HepG2 (cell line): ENCODE measurements around the gene CCL16. TPM values are rescaled to one million over a fixed set of nuclear protein-coding genes. Genes with fewer than 3 reads are reported as not detected.
"Not testable (repeated sequence)": the region's sequence is repeated elsewhere in the genome, so short reads cannot be mapped to it uniquely, and the experiment has no call there.

ENCODE experiments used
- ATAC-seq: fragments of 200-7000 bp; cut with Tn5 transposase; 3 replicates; pipeline ENCODE4 v1.9.1; 2020; ENCODE audit warnings: mild to moderate bottlenecking, moderate library complexity
- BruUV-seq: library from RNA; stranded (reverse); fragments of 400-500 nt; replicated peaks from 2 replicates; lab custom pipeline; 2021; lab: Mats Ljungman, UMichigan
- CTCF ChIA-PET: fragments of 300-600 bp; formaldehyde crosslinking; extraction: SDS; loops from one replicate; lab custom pipeline; 2021; ENCODE audit warnings: low total read pairs, inconsistent platforms, low intra/inter-chr PET ratio; lab: Yijun Ruan, JAX
- POLR2A ChIA-PET: fragments of 350-600 bp; sonication (Branson Sonifier 250); formaldehyde crosslinking; loops from one replicate; lab custom pipeline; 2020; ENCODE audit warnings: antibody characterized with exemption, inconsistent platforms; lab: Yijun Ruan, JAX
- DNase-seq: peaks from one replicate; pipeline ENCODE4 v3.0.0-alpha.2; 2015; ENCODE audit warnings: low spot score
- FAIRE-seq: peaks from 3 replicates; lab custom pipeline; 2011; peaks lifted over from hg19 to GRCh38; lab: Jason Lieb, UNC
- H2AFZ ChIP-seq: one replicate; pipeline ENCODE4 v1.6.1; 2011; ENCODE audit warnings: low read length, inconsistent platforms
- H3K27ac ChIP-seq: fragments of 300-600 bp; 3 replicates; pipeline ENCODE4 v1.8.0; 2011; ENCODE audit warnings: mixed run types, mild to moderate bottlenecking, mixed read lengths, low read length, inconsistent platforms; ENCODE audit not compliant: insufficient read depth; ENCODE audit errors: extremely low read length
- H3K27me3 ChIP-seq, 2 experiments: fragments of 200-600 bp in 1 of 2; 2 replicates in 1 of 2; 3 replicates in 1 of 2; pipeline versions ENCODE4 v1.6.0 to v1.8.0; 2011; ENCODE audit warnings: low read length in 2 of 2, mild to moderate bottlenecking in 2 of 2, moderate library complexity in 2 of 2, inconsistent platforms in 1 of 2; ENCODE audit not compliant: insufficient read depth in 2 of 2, control insufficient read depth in 1 of 2
- H3K36me3 ChIP-seq, 2 experiments: fragments of 200-600 bp in 1 of 2; replicated peaks in 1 of 2; 2 replicates in 1 of 2; 3 replicates in 1 of 2; pipeline versions ENCODE4 v1.5.1 to v1.8.0; 2011; ENCODE audit warnings: low read length in 2 of 2, inconsistent platforms in 1 of 2; ENCODE audit not compliant: insufficient read depth in 2 of 2, control insufficient read depth in 1 of 2
- H3K4me1 ChIP-seq: 2 replicates; pipeline ENCODE4 v1.5.1; 2012; ENCODE audit warnings: low read length, inconsistent platforms; ENCODE audit not compliant: insufficient read depth
- H3K4me2 ChIP-seq: 2 replicates; pipeline ENCODE4 v1.6.0; 2011; ENCODE audit warnings: low read depth, low read length, inconsistent platforms
- H3K4me3 ChIP-seq, 3 experiments: fragments of 200-600 bp in 1 of 3; sonication (generic), shearing (Covaris generic) in 1 of 3; replicated peaks in 1 of 3; 2 replicates each; pipeline ENCODE4 v1.5.1; 2011 to 2016; ENCODE audit warnings: low read length in 3 of 3, inconsistent platforms in 2 of 3, low read depth in 2 of 3, mild to moderate bottlenecking in 2 of 3, control low read depth in 1 of 3, mixed read lengths in 1 of 3; ENCODE audit not compliant: insufficient read depth in 1 of 3
- H3K79me2 ChIP-seq: one replicate; pipeline ENCODE4 v1.6.1; 2011; ENCODE audit warnings: low read length, inconsistent platforms; ENCODE audit not compliant: insufficient read depth
- H3K9ac ChIP-seq: 2 replicates; pipeline ENCODE4 v1.6.0; 2011; ENCODE audit warnings: mild to moderate bottlenecking, low read depth, low read length, inconsistent platforms; ENCODE audit not compliant: insufficient read depth
- H3K9me3 ChIP-seq: 2 replicates; pipeline ENCODE4 v1.5.1; 2012; ENCODE audit warnings: mild to moderate bottlenecking, low read length
- H4K20me1 ChIP-seq: 2 replicates; pipeline ENCODE4 v1.6.0; 2011; ENCODE audit warnings: inconsistent platforms, mild to moderate bottlenecking, low read length, moderate library complexity; ENCODE audit not compliant: insufficient read depth
- JDP2 ChIP-seq: sonication (generic); formaldehyde crosslinking; IDR thresholded peaks from 2 replicates; pipeline ENCODE4 v1.8.1; 2022; ENCODE audit warnings: missing genetic modification reagents, borderline replicate concordance
- KLF12 ChIP-seq: sonication (generic); formaldehyde crosslinking; IDR thresholded peaks from 2 replicates; pipeline ENCODE4 v1.4.0; 2020; ENCODE audit warnings: missing genetic modification reagents, borderline replicate concordance
- WGBS: methylation state at CpG from one replicate; pipeline ENCODE4 v1.1.6; 2017; ENCODE audit warnings: low lambda C conversion rate; 5-methylcytosine and 5-hydroxymethylcytosine counted together
- in situ Hi-C: cut with HindIII; loops from 2 replicates; pipeline ENCODE4 v1.10.0; 2017; ENCODE audit warnings: low pct_unique_long_range_greater_than_20kb; ENCODE audit not compliant: extremely low pct_ligation_motif_present
- intact Hi-C: fragments of 100-400 bp; cut with micrococcal nuclease; formaldehyde crosslinking; loops from one replicate; pipeline ENCODE4 v1.10.0; 2022; ENCODE audit not compliant: unreplicated experiment
- polyA plus RNA-seq, 8 experiments: library from polyadenylated mRNA; depleted of rRNA in 3 of 8; stranded (reverse) in 7 of 8; unstranded in 1 of 8; fragments of >200 nt; fragmentation: Illumina TruSeq in 4 of 8; extraction: Trizol in 4 of 8; gene quantifications; 2 replicates each; pipeline versions ENCODE4 v1.2.1 to v1.2.3, GENCODE V29; 2011 to 2016; ENCODE audit warnings: low read depth in 4 of 8, missing spikeins in 1 of 8, mixed read lengths in 1 of 8; ENCODE audit not compliant: insufficient read depth in 1 of 8
- total RNA-seq, 5 experiments: library from RNA; depleted of rRNA; stranded (reverse); fragments of >200 nt; fragmentation: Illumina TruSeq; extraction: Trizol; gene quantifications; 2 replicates each; pipeline ENCODE4 v1.2.3, GENCODE V29; 2016; ENCODE audit warnings: low read depth in 1 of 5
- TF ChIP-seq, protein P1 (sequence below): sonication (generic); formaldehyde crosslinking; IDR thresholded peaks from 2 replicates; pipeline ENCODE4 v1.4.0; 2020; ENCODE audit warnings: mild to moderate bottlenecking, missing genetic modification reagents
- TF ChIP-seq, protein P2 (sequence below): sonication (generic); formaldehyde crosslinking; IDR thresholded peaks from 2 replicates; pipeline ENCODE4 v1.8.0; 2023; ENCODE audit warnings: mild to moderate bottlenecking, missing genetic modification reagents
- TF ChIP-seq, protein P3 (sequence below): fragments of 450-650 bp; IDR thresholded peaks from 2 replicates; pipeline ENCODE4 v1.6.1; 2016

CCL16 gene
- total and polyA plus RNA-seq, 2 of the 13 experiments (the other 11 are each of a cell fraction or from before 2014, with no cell fraction given), result 2.0 to 14.7 TPM

DNA sequence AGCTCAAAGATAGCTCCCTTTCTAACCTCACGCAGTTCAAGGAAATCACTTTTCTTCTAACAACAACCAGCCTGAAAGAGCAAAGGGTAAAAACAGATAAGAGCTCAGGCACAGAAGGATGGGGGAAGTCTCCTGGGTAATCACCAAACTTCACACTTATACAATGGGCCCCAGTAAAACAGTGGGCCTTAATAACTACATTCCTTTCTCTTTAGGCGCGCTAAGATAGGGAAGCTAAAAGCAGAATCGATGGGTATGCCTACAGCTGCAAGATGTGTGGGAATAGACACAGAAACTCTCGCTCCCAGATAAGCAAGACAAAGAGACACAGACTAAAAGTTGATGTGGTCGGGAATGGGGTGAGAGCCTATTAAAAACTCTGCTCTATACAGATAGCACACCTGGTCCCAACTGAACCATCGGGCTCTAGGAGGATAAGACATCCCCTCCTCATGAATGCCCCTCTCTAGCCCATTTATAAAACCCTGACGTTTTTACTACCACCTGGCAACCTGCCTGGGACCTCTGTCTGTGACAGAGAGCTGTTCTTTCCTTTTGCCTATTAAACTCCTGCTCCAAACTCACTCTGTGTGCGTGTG lies 38.6 kb downstream of the CCL16 start (continued):
- TF ChIP-seq, protein P1, sequence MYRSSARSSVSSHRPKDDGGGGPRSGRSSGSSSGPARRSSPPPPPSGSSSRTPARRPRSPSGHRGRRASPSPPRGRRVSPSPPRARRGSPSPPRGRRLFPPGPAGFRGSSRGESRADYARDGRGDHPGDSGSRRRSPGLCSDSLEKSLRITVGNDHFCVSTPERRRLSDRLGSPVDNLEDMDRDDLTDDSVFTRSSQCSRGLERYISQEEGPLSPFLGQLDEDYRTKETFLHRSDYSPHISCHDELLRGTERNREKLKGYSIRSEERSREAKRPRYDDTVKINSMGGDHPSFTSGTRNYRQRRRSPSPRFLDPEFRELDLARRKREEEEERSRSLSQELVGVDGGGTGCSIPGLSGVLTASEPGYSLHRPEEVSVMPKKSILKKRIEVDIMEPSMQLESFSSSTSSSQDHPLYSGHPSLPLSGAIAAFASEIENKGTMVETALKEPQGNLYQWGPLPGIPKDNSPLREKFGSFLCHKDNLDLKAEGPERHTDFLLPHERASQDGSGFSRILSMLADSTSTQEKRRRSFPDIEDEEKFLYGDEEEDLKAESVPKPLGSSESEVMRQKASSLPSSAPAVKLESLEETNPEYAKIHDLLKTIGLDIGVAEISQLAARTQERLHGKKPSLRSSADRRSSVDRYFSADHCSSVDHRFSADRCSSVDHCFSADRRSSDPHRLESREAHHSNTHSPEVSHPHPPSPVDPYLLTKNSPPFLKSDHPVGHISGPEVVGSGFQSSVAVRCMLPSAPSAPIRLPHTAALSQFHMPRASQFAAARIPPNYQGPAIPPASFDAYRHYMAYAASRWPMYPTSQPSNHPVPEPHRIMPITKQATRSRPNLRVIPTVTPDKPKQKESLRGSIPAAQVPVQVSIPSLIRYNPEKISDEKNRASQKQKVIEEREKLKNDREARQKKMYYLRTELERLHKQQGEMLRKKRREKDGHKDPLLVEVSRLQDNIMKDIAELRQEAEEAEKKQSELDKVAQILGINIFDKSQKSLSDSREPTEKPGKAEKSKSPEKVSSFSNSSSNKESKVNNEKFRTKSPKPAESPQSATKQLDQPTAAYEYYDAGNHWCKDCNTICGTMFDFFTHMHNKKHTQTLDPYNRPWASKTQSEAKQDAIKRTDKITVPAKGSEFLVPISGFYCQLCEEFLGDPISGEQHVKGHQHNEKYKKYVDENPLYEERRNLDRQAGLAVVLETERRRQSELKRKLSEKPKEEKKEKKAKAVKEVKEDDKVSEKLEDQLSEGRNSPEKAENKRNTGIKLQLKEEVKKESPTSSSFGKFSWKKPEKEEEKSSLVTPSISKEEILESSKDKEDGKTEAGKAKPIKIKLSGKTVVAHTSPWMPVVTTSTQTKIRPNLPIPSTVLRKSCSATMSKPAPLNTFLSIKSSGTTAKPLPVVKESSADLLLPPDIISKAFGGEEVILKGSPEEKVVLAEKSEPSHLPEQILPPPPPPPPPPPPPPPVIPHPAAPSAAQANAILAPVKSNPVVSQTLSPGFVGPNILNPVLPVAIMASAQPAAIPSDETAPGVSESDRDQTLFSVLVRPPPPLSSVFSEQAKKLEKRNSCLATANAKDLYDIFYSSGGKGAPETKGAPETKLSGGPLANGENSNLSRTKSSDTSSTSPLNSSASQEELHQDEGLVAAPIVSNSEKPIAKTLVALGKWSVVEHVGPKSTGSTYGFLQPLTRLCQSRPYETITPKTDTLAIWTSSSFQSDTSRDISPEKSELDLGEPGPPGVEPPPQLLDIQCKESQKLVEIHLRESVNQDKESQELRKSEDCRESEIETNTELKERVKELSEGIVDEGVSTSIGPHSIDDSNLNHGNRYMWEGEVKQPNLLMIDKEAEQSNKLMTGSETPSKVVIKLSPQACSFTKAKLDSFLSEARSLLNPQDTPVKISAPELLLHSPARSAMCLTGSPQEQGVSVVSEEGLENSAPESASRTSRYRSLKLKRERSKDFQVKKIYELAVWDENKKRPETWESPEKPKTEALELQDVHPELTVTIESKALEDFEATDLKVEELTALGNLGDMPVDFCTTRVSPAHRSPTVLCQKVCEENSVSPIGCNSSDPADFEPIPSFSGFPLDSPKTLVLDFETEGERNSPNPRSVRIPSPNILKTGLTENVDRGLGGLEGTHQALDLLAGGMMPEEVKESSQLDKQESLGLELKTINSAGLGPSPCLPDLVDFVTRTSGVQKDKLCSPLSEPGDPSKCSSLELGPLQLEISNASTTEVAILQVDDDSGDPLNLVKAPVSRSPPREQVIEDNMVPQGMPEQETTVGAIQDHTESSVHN, result no peak
- TF ChIP-seq, protein P2, sequence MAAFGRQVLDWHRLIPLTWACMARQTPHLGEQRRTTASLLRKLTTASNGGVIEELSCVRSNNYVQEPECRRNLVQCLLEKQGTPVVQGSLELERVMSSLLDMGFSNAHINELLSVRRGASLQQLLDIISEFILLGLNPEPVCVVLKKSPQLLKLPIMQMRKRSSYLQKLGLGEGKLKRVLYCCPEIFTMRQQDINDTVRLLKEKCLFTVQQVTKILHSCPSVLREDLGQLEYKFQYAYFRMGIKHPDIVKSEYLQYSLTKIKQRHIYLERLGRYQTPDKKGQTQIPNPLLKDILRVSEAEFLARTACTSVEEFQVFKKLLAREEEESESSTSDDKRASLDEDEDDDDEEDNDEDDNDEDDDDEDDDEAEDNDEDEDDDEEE, result no peak
- TF ChIP-seq JDP2 (CRISPR knock-in tag) (no peak), KLF12 (CRISPR knock-in tag) (no peak)
- TF ChIP-seq, protein P3, sequence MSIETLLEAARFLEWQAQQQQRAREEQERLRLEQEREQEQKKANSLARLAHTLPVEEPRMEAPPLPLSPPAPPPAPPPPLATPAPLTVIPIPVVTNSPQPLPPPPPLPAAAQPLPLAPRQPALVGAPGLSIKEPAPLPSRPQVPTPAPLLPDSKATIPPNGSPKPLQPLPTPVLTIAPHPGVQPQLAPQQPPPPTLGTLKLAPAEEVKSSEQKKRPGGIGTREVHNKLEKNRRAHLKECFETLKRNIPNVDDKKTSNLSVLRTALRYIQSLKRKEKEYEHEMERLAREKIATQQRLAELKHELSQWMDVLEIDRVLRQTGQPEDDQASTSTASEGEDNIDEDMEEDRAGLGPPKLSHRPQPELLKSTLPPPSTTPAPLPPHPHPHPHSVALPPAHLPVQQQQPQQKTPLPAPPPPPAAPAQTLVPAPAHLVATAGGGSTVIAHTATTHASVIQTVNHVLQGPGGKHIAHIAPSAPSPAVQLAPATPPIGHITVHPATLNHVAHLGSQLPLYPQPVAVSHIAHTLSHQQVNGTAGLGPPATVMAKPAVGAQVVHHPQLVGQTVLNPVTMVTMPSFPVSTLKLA, result no peak

DNA sequence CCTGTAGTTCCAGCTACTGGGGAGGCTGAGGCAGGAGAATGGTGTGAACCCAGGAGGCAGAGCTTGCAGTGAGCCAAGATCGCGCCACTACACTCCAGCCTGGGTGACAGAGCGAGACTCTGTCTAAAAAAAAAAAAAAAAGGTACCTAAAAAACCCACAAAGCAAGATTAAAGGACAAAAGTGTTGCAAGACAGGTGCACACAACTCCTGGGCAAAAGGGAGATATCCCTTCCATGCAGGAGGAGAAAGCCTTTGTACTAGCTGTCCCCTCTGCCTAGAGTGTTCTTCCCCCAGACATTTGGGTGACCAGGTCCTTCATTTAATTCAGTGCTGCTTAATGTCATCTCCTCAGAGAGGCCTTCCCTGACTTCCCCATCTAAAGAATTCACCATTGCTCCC lies 42.8 kb downstream of the CCL16 start:
- FAIRE-seq, intact Hi-C loops, H3K9ac ChIP-seq, H3K4me2 ChIP-seq, ATAC-seq, H3K9me3 ChIP-seq, H4K20me1 ChIP-seq, H3K27ac ChIP-seq, H3K27me3 ChIP-seq, H3K36me3 ChIP-seq, CTCF ChIA-PET, BruUV-seq, DNase-seq, H2AFZ ChIP-seq, POLR2A ChIA-PET, H3K4me3 ChIP-seq, H3K79me2 ChIP-seq, H3K4me1 ChIP-seq, in situ Hi-C loops: not testable (repeated sequence)
- WGBS, result 38% methylated on average over 3 of the region's 3 CpGs
